Vagina (tissue), 2 donors: ENCODE results near the gene BSDC1. TPM values are rescaled to one million over a fixed set of nuclear protein-coding genes. Genes with fewer than 3 reads are reported as not detected.

ENCODE experiments used
- DNase-seq, 2 donors: peaks; one replicate each; pipeline ENCODE4 v3.0.0-alpha.2; 2017; ENCODE audit errors: extremely low spot score in 2 of 2
- H3K27ac ChIP-seq: fragments of 200-600 bp; sonication (generic); one replicate; pipeline ENCODE4 v1.5.1; 2019
- H3K27me3 ChIP-seq: fragments of 200-600 bp; sonication (generic); one replicate; pipeline ENCODE4 v1.5.1; 2019
- H3K36me3 ChIP-seq, 2 donors: fragments of 200-600 bp; sonication (generic); one replicate each; pipeline ENCODE4 v1.5.1; 2017 to 2019
- H3K4me1 ChIP-seq: fragments of 200-600 bp; sonication (generic); one replicate; pipeline ENCODE4 v1.5.1; 2019
- H3K4me3 ChIP-seq, 2 donors: fragments of 200-600 bp; sonication (generic); 1 replicate in 1 of 2; 2 replicates in 1 of 2; pipeline ENCODE4 v1.5.1; 2016 to 2019
- H3K9me3 ChIP-seq: fragments of 200-600 bp; sonication (generic); one replicate; pipeline ENCODE4 v1.5.1; 2019
- CTCF ChIP-seq, 3 experiments: fragments of 450-650 bp in 2 of 3; fragments of 200-600 bp in 1 of 3; sonication (generic) in 1 of 3; IDR thresholded peaks; one replicate each; pipeline ENCODE4 v1.5.1; 2017 to 2019; ENCODE audit warnings: antibody characterized with exemption in 3 of 3, mild to moderate bottlenecking in 2 of 3, moderate library complexity in 2 of 3
- POLR2A ChIP-seq, 2 donors: fragments of 450-650 bp; IDR thresholded peaks; one replicate each; pipeline ENCODE4 v1.6.1; 2017; ENCODE audit warnings: antibody characterized with exemption in 2 of 2, mild to moderate bottlenecking in 2 of 2, moderate library complexity in 2 of 2
- POLR2AphosphoS5 ChIP-seq, 2 donors: sonication (generic); formaldehyde crosslinking; IDR thresholded peaks; one replicate each; pipeline ENCODE4 v1.9.0; 2017; ENCODE audit warnings: antibody characterized with exemption in 2 of 2, mild to moderate bottlenecking in 2 of 2, low read depth in 1 of 2; ENCODE audit not compliant: insufficient read depth in 1 of 2
- intact Hi-C: fragments of 100-400 bp; cut with DNase I; formaldehyde crosslinking; loops from one replicate; pipeline ENCODE4 v1.15.1; 2023
- total RNA-seq: library from RNA; depleted of rRNA; stranded (reverse); fragments of >200 nt; gene quantifications from one replicate; pipeline ENCODE4 v1.2.3, GENCODE V29; 2016

The BSDC1 gene
- total RNA-seq, 1 donor from 2014 or later: 54.3 TPM

GRCh38 chr1:32426489-32427255, 32.4 kb upstream of the BSDC1 start:
- H3K4me1 ChIP-seq: peaks cover 11% of the 10 kb centered on the region
- DNase-seq: no peak
- H3K27ac ChIP-seq: no peak overlapping the region
- no peaks in the 10 kb centered on the region for H3K9me3 ChIP-seq
- peak overlapping the region; percentile 6 to 39 for H3K4me3 ChIP-seq
- no peak for TF ChIP-seq CTCF (IDR thresholded peaks at IDR 0.05)
- TF ChIP-seq POLR2A (IDR thresholded peaks at IDR 0.05): no peak
- no peak for TF ChIP-seq POLR2AphosphoS5 (IDR thresholded peaks at IDR 0.05; ENCODE audit: insufficient read depth in 1 of 2, low read depth in 1 of 2)
- no peaks in the 10 kb centered on the region for H3K36me3 ChIP-seq
- intact Hi-C loops: no loop called here
- H3K27me3 ChIP-seq: no peaks in the 10 kb centered on the region

GRCh38 chr1:32421775-32422174, 27.5 kb upstream of the BSDC1 start:
- intact Hi-C loops: no loop called here
- no peaks in the 10 kb centered on the region for H3K36me3 ChIP-seq
- no peak for DNase-seq

GRCh38 chr1:32414186-32414886, 20.1 kb upstream of the BSDC1 start:
- intact Hi-C loops: no loop called here
- H3K27me3 ChIP-seq: no peaks in the 10 kb centered on the region
- TF ChIP-seq POLR2AphosphoS5 (IDR thresholded peaks at IDR 0.05; ENCODE audit: insufficient read depth in 1 of 2, low read depth in 1 of 2) (no peak), POLR2A (IDR thresholded peaks at IDR 0.05) (no peak), CTCF (IDR thresholded peaks at IDR 0.05) (no peak)
- peaks cover 5% of the 10 kb centered on the region for H3K9me3 ChIP-seq
- no peak overlapping the region for H3K27ac ChIP-seq
- H3K4me1 ChIP-seq: no peaks in the 10 kb centered on the region
- DNase-seq: no peak
- H3K36me3 ChIP-seq: no peaks in the 10 kb centered on the region
- no peak overlapping the region for H3K4me3 ChIP-seq

More at GRCh38 chr1:32421775-32422174, 27.5 kb upstream of the BSDC1 start:
- no peak overlapping the region for H3K27ac ChIP-seq
- H3K9me3 ChIP-seq: no peaks in the 10 kb centered on the region
- H3K27me3 ChIP-seq: no peaks in the 10 kb centered on the region
- no peak overlapping the region for H3K4me3 ChIP-seq
- TF ChIP-seq POLR2AphosphoS5 (IDR thresholded peaks at IDR 0.05; ENCODE audit: insufficient read depth in 1 of 2, low read depth in 1 of 2) (no peak), CTCF (IDR thresholded peaks at IDR 0.05) (no peak), POLR2A (IDR thresholded peaks at IDR 0.05) (no peak)
- peaks cover 8% of the 10 kb centered on the region for H3K4me1 ChIP-seq

- H3K4me1 ChIP-seq: no peaks in the 10 kb centered on the region
- H3K27me3 ChIP-seq: no peaks in the 10 kb centered on the region
- DNase-seq: no peak
- H3K27ac ChIP-seq: no peak overlapping the region
- intact Hi-C loops: no loop called here
- peaks cover 5% of the 10 kb centered on the region for H3K9me3 ChIP-seq
- TF ChIP-seq CTCF (IDR thresholded peaks at IDR 0.05) (peak; percentile 54 to 73 (median 68)), POLR2A (IDR thresholded peaks at IDR 0.05) (no peak), POLR2AphosphoS5 (IDR thresholded peaks at IDR 0.05; ENCODE audit: insufficient read depth in 1 of 2, low read depth in 1 of 2) (no peak)
- H3K4me3 ChIP-seq: no peak overlapping the region
- H3K36me3 ChIP-seq: no peaks in the 10 kb centered on the region
Observed at GRCh38 chr1:32413507-32414185, 19.4 kb upstream of the BSDC1 start.
